Skeletal muscle tissue (tissue), 4 donors: ENCODE data around the gene OSCP1. TPM values are rescaled to one million over a fixed set of nuclear protein-coding genes. Genes with fewer than 3 reads are reported as not detected.
A peak's percentile ranks its signal among the peaks of the same experiment; 100 is the strongest.
"Not testable (repeated sequence)": the region's sequence is repeated elsewhere in the genome, so short reads cannot be mapped to it uniquely, and the experiment has no call there.

Experiments used
- H3K27ac ChIP-seq: one replicate; pipeline ENCODE4 v1.7.0; 2013; ENCODE audit warnings: mild to moderate bottlenecking, low read depth, low read length, inconsistent platforms
- H3K27me3 ChIP-seq, 3 donors: one replicate each; pipeline ENCODE4 v1.7.0; 2013; ENCODE audit warnings: low read length in 3 of 3; ENCODE audit not compliant: control insufficient read depth in 3 of 3, insufficient read depth in 3 of 3
- H3K36me3 ChIP-seq, 3 donors: one replicate each; pipeline ENCODE4 v1.7.0; 2013; ENCODE audit warnings: low read length in 3 of 3; ENCODE audit not compliant: control insufficient read depth in 3 of 3, insufficient read depth in 3 of 3
- H3K4me1 ChIP-seq, 3 donors: one replicate each; pipeline ENCODE4 v1.7.0; 2013; ENCODE audit warnings: low read length in 3 of 3, mild to moderate bottlenecking in 3 of 3; ENCODE audit not compliant: control insufficient read depth in 3 of 3, insufficient read depth in 3 of 3
- H3K4me3 ChIP-seq, 3 donors: one replicate each; pipeline ENCODE4 v1.7.0; 2013; ENCODE audit warnings: low read length in 3 of 3
- H3K9ac ChIP-seq, 3 donors: one replicate each; pipeline ENCODE4 v1.7.0; 2013; ENCODE audit warnings: low read length in 3 of 3, mild to moderate bottlenecking in 3 of 3, moderate library complexity in 2 of 3, low read depth in 1 of 3
- H3K9me3 ChIP-seq, 3 donors: one replicate each; pipeline ENCODE4 v1.7.0; 2013; ENCODE audit warnings: low read length in 3 of 3; ENCODE audit not compliant: control insufficient read depth in 3 of 3
- total RNA-seq: library from RNA; depleted of rRNA; stranded (reverse); fragments of >200 nt; gene quantifications from one replicate; pipeline ENCODE4 v1.2.3, GENCODE V29; 2014
- donor health status: Osteomylitis.

The OSCP1 gene, protein sequence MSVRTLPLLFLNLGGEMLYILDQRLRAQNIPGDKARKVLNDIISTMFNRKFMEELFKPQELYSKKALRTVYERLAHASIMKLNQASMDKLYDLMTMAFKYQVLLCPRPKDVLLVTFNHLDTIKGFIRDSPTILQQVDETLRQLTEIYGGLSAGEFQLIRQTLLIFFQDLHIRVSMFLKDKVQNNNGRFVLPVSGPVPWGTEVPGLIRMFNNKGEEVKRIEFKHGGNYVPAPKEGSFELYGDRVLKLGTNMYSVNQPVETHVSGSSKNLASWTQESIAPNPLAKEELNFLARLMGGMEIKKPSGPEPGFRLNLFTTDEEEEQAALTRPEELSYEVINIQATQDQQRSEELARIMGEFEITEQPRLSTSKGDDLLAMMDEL
- 17.2 TPM for total RNA-seq

DNA sequence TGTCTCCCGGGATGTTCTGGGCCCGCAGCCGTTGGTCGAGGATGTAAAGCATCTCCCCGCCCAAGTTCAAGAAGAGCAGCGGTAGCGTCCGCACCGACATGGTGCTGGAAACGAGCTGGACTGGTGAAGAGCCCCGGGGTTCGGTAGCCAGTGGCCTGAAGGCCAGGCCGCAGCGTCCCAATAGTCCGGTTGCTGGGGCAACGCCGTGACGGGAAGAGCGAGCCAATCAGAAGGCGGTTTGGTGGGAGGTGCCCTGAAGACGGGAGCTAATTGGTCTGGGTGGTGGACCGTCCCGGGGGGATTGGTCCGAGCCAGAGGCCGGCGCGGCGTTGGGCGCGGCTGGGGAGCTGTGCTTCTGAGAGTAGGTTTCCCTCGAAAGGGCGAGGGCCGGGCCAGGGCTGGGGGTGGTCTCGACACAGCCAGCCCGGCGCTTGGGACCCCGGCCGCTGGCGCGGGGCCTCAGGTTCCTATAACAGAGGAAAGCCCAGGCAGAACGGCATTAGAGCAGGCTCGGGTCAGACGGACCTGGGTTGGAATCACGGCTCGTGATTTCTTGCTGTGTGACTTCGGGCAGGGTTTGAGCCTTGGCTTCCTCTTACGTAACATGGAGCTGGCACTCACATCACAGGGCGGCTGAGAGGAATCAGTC lies at the start of gene OSCP1:
Gene OSCP1, minus strand, starts transcription at position 182 of the 649 bp plus-strand sequence. Its CDS starts 82 bp downstream, at position 100.
- Histone ChIP-seq H3K9ac (peak within 1 kb of the TSS; percentile 91 to 97 (median 93)), H3K27me3 (no peaks in the 10 kb centered on the region), H3K4me3 (peak within 1 kb of the TSS; percentile 82 to 89 (median 89)), H3K27ac (peak within 1 kb of the TSS; percentile 96), H3K36me3 (peaks cover 7 to 13% (median 12%) of the 10 kb centered on the region in 3 donors), H3K4me1 (peaks cover 4 to 9% (median 5%) of the 10 kb centered on the region in 3 donors), H3K9me3 (no peaks in the 10 kb centered on the region)

DNA sequence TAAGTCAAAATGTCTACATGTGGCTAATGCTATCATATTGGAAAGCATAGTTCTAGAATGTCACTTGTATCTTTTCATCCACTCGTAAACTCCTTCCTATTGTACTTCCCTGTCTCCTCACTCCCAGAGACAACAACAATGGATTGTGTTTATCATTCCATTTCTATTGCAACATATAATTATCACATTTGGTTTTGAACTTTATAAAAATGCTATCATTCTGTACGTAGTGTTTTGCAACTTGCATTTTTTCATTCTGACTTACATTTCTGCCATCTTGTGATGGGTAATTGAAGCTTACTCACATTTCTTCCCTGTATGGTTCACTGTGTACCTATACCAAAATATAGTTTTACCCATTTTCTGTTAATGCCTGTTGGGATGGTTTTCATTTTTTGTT lies 47.0 kb upstream of the OSCP1 start:
- Histone ChIP-seq H3K9me3 (no peaks in the 10 kb centered on the region), H3K27ac (no peak overlapping the region), H3K4me3 (no peak overlapping the region), H3K4me1 (no peaks in the 10 kb centered on the region), H3K9ac (no peak overlapping the region), H3K36me3 (no peaks in the 10 kb centered on the region), H3K27me3 (peaks cover 0 to 15% (median 6%) of the 10 kb centered on the region in 3 donors)

DNA sequence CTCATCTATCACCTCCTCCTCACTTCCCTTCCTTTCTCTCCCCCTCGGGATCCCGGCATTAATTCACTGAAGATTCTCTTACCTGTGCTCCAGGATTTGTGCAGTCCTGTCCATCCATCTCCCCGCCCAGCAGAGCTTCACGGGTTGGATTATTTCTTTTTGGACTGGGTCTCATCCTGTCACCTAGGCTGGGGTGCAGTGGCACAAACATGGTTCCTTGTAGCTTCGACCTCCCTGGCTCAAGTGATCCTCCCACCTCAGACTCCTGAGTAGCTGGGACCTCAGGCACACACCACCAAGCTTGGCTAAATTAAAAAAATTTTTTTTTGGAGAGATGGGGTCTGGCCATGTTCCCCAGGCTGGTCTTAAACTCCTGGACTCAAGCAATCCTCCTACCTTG lies 44.7 kb upstream of the OSCP1 start:
- no peak overlapping the region for H3K4me3 ChIP-seq
- no peaks in the 10 kb centered on the region for H3K36me3 ChIP-seq
- H3K27me3 ChIP-seq: peaks cover 0 to 16% (median 6%) of the 10 kb centered on the region in 3 donors
- no peak overlapping the region for H3K27ac ChIP-seq
- H3K9ac ChIP-seq: no peak overlapping the region
- no peaks in the 10 kb centered on the region for H3K4me1 ChIP-seq
- no peaks in the 10 kb centered on the region for H3K9me3 ChIP-seq

DNA sequence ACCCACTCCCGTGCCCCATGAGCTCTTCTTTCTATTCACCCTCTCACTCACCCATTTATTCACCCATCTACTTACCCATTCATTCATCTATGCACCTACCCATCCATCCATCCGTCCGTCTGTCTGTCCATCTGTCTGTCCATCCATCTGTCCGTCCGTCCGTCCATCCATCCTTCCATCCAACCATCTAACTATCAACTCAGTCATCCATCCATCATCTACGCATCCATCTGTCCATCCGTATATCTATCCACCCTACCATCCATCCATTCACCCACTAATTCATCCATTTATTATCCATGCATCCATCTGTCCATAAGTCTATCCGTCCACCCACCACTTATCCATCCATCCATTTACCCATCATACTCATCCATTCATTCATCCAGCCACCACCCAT lies 43.3 kb upstream of the OSCP1 start:
- Histone ChIP-seq H3K4me3 (no peak overlapping the region), H3K4me1 (no peaks in the 10 kb centered on the region), H3K9me3 (no peaks in the 10 kb centered on the region), H3K36me3 (no peaks in the 10 kb centered on the region), H3K9ac (no peak overlapping the region), H3K27me3 (peaks cover 0 to 16% (median 6%) of the 10 kb centered on the region in 3 donors), H3K27ac (no peak overlapping the region)

DNA sequence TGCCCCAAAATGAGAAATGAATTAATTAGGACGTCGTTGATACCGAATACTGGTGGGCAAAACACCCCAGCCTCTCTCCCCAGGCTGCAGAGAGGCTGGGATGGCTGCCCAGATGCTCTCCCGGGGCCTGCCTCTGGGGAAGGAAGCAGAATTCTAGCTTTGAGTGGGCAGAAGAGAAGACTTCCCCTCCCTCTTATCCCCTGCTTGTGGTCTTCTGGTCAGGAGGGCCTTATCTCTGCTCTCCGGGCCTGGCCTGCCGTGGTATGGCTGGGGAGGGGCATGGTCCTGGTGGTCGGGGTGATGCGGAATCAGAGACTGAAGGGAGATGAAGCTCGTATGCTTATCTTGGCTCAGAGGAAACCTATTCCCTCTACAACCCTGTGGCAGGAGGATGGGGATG lies 42.2 kb upstream of the OSCP1 start:
- Histone ChIP-seq H3K27ac (no peak overlapping the region), H3K4me3 (no peak overlapping the region), H3K27me3 (peaks cover 0 to 21% (median 8%) of the 10 kb centered on the region in 3 donors), H3K9ac (no peak overlapping the region), H3K9me3 (no peaks in the 10 kb centered on the region), H3K4me1 (no peaks in the 10 kb centered on the region), H3K36me3 (no peaks in the 10 kb centered on the region)

DNA sequence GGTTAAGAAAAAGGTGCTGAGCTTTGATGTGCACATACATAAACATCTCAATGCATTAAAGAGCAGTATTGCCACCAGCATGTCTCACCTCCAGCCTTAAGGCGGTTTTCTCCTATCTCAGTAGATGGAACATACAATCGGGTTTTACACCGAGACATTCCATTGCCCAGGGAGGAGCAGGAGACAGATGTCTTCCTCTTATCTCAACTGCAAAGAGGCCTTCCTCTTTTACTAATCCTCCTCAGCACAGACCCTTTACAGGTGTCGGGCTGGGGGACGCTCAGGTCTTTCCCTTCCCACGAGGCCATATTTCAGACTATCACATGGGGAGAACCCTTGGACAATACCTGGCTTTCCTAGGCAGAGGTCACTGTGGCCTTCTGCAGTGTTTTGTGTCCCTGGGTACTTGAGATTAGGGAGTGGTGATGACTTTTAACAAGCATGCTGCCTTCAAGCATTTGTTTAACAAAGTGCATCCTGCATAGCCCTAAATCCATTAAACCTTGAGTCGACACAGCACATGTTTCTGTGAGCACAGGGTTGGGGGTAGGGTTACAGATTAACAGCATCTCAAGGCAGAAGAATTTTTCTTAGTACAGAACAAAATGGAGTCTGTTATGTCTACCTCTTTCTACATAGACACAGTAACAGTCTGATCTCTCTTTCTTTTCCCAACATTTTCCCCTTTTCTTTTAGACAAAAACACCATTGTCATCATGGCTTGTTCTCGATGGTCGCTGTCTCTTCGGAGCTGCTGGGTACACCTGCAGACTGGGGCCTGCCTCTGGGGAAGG lies 39.2 kb upstream of the OSCP1 start:
- not testable (repeated sequence) for H3K27ac ChIP-seq, H3K9me3 ChIP-seq, H3K4me3 ChIP-seq, H3K36me3 ChIP-seq, H3K4me1 ChIP-seq, H3K9ac ChIP-seq
- H3K27me3 ChIP-seq: peaks cover 0 to 26% (median 9%) of the 10 kb centered on the region in 3 donors

DNA sequence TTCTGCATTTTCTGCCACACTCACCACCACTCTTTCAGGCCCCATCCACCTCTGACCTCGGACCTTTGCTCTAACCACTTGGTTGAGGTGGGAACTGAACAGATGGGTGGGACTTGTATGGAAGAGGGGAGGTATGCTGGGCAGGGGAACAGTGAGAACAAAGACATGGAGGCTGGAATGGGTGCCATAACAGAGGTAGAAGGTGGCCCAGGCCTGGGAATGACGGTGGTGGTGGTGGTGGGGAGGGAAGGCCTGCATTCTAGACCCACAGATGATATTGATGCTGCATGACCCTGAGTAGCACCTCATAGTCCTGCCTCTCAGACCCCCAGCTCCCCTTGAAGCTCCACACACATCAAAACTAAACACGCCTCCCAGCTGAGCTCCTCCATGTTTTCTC lies 37.7 kb upstream of the OSCP1 start:
- H3K27ac ChIP-seq: no peak overlapping the region
- H3K9ac ChIP-seq: no peak overlapping the region
- H3K4me1 ChIP-seq: peaks cover 0 to 8% (median 0%) of the 10 kb centered on the region in 3 donors
- no peaks in the 10 kb centered on the region for H3K36me3 ChIP-seq
- peaks cover 0 to 19% (median 6%) of the 10 kb centered on the region in 3 donors for H3K27me3 ChIP-seq
- no peaks in the 10 kb centered on the region for H3K9me3 ChIP-seq
- no peak overlapping the region for H3K4me3 ChIP-seq

DNA sequence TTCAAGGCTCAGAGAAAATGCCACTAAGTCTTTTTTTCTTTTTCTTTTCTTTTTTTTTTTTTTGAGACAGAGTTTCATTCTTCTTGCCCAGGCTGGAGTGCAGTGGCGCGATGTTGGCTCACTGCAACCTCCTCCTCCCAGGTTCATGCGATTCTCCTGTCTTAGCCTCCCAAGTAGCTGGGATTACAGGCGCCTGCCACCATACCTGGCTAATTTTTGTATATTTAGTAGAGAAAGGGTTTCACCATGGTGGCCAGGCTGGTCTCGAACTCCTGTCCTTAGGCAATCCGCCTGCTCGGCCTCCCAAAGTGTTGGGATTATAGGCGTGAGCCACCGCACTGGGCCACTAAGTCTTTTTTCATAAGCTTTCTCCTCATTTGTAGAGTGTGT lies 37.1 kb upstream of the OSCP1 start:
- peaks cover 0 to 15% (median 6%) of the 10 kb centered on the region in 3 donors for H3K27me3 ChIP-seq
- not testable (repeated sequence) for H3K36me3 ChIP-seq, H3K27ac ChIP-seq, H3K9me3 ChIP-seq, H3K4me3 ChIP-seq, H3K9ac ChIP-seq, H3K4me1 ChIP-seq

DNA sequence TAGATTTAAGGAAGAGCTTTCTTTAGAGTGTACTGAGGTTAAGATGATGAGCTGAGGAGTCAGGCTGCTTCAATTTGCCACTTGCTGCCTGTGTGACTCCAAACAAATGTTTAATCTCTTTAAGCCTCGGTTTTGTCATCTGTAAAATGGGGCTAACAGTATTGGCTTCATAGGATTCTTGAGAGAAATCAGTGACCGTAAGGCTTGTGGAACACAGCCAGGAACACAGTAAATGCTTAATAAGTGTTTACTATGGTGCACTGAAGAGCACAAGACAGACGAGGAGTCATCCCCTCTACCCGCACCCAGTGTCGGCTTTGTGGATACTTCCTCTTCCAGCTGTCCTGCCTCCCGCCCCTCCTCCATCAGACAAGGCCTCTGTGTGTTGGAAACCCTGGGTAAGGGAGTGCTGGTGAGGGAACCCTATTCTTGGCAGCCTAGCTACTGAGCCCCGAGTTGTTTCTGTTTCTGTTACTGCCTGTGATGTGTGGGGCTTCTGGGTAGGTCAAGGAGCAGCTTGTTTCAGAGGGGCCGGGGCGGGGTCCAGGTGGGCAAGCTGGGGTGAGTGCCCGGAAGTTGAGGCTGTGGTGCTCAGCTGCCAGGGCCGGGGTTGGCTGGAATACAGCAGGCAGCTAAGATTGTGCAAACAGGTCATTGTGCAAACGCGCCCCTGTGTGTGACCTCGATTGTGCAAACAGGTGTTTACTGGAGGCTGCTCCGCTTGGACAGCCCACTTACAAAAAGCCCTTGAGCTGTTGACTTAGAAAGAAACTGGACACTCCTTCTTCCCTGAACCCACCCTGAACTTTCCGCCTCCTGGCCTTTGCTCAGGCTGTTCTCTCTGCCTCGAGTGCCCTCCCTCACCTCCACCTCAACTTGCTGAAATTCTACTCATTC lies 36.4 kb upstream of the OSCP1 start:
- H3K9ac ChIP-seq: no peak overlapping the region
- peaks cover 0 to 12% (median 6%) of the 10 kb centered on the region in 3 donors for H3K27me3 ChIP-seq
- H3K4me3 ChIP-seq: no peak overlapping the region
- peaks cover under 1 to 9% (median 2%) of the 10 kb centered on the region in 3 donors for H3K4me1 ChIP-seq
- no peaks in the 10 kb centered on the region for H3K36me3 ChIP-seq
- H3K27ac ChIP-seq: peak overlapping the region; percentile 19
- no peaks in the 10 kb centered on the region for H3K9me3 ChIP-seq
